ENCODE data around the gene KCNJ11. TPM values are rescaled to one million over a fixed set of nuclear protein-coding genes. Genes with fewer than 3 reads are reported as not detected.

The KCNJ11 gene
- total and polyA plus RNA-seq, 2 of the 8 experiments (the other 6 are each of a cell fraction or from before 2014, with no cell fraction given), result 3.8 to 6.3 TPM

- Histone ChIP-seq H3K27me3 (replicated peaks in 1 of 4; ENCODE audit: control insufficient read depth in 3 of 4, extremely low read depth in 1 of 4, insufficient read depth in 3 of 4, low read length in 3 of 4) (peaks cover 0 to 7% (median 0%) of the 10 kb centered on the region in 4 experiments; a peak in 4 of 7 replicates), H4K8ac (ENCODE audit: extremely low read depth, insufficient read depth, low read length) (peak overlapping the region; percentile 29; the same call in 1 of the 2 replicates), H3K9ac (replicated peaks in 1 of 4; ENCODE audit: extremely low read depth in 1 of 4, low read depth in 3 of 4, low read length in 3 of 4) (no peak overlapping the region), H4K91ac (replicated peaks; ENCODE audit: insufficient read length, low read length) (no peak overlapping the region), H3K23me2 (ENCODE audit: low read depth, low read length) (no peaks in the 10 kb centered on the region), H2BK120ac (replicated peaks; ENCODE audit: low read depth, low read length) (no peak overlapping the region), H4K5ac (ENCODE audit: insufficient read length, low read depth, low read length) (no peak overlapping the region), H3K4me1 (replicated peaks in 1 of 4; ENCODE audit: control insufficient read depth in 3 of 4, insufficient read depth in 4 of 4, low read length in 3 of 4) (peaks cover 0 to 12% (median 2%) of the 10 kb centered on the region in 4 experiments; a peak in 3 of 7 replicates), H2AK5ac (ENCODE audit: low read depth, low read length) (peak overlapping the region; percentile 55), H2BK15ac (ENCODE audit: low read length) (no peak overlapping the region), H4K20me1 (replicated peaks in 1 of 2; ENCODE audit: control insufficient read depth in 1 of 2, insufficient read depth in 2 of 2, low read length in 2 of 2) (peaks cover 0 to 3% of the 10 kb centered on the region in 2 experiments), H2BK5ac (ENCODE audit: low read depth, low read length) (0 out of 2 replicates have a peak overlapping the region, but pooled peaks have one; percentile 24), H2AFZ (ENCODE audit: low read length) (no peak overlapping the region), H3K4me2 (ENCODE audit: insufficient read depth in 1 of 2, low read depth in 2 of 2, low read length in 2 of 2) (no peak overlapping the region; a peak in 1 of 4 replicates), H2BK20ac (ENCODE audit: low read length) (no peak overlapping the region), H3K36me3 (ENCODE audit: control insufficient read depth in 2 of 4, insufficient read depth in 4 of 4, low read length in 3 of 4) (no peaks in the 10 kb centered on the region), H3K4me3 (ENCODE audit: extremely low read depth in 1 of 4, insufficient read depth in 2 of 4, low read depth in 3 of 4, low read length in 4 of 4) (no peak overlapping the region), H3K14ac (ENCODE audit: insufficient read length) (no peak overlapping the region), H3K79me2 (ENCODE audit: control insufficient read depth in 1 of 2, insufficient read depth in 2 of 2, low read length in 2 of 2) (no peaks in the 10 kb centered on the region), H3K79me1 (ENCODE audit: low read depth, low read length) (no peaks in the 10 kb centered on the region; the same call in 1 of the 2 replicates), H3K18ac (ENCODE audit: extremely low read depth, low read length) (no peak overlapping the region), H3K4ac (replicated peaks; ENCODE audit: insufficient read length, low read depth, low read length) (no peak overlapping the region), H3K27ac (ENCODE audit: low read depth, low read length) (no peak overlapping the region), H3K23ac (ENCODE audit: insufficient read length) (no peak overlapping the region), H3K9me3 (ENCODE audit: insufficient read depth in 2 of 2, low read depth in 1 of 2, low read length in 1 of 2) (no peaks in the 10 kb centered on the region), H2BK12ac (ENCODE audit: low read depth, low read length) (peak overlapping the region; percentile 80; the same call in 1 of the 2 replicates), H3K56ac (replicated peaks; ENCODE audit: insufficient read length, low read depth, low read length) (no peak overlapping the region)
- no peak for TF ChIP-seq HDAC2 (IDR thresholded peaks at IDR 0.05; ENCODE audit: borderline replicate concordance in 1 of 2, low read depth in 2 of 2, low read length in 2 of 2)
- TF ChIP-seq RAD21 (IDR thresholded peaks at IDR 0.05 in 1 of 2, conservative IDR thresholded peaks at IDR 0.05 in 1 of 2; ENCODE audit: low read depth in 2 of 2, low read length in 2 of 2), result no peak
- TF ChIP-seq CHD2 (IDR thresholded peaks at IDR 0.05; ENCODE audit: low read length), result no peak
- no peak for TF ChIP-seq SIRT6 (IDR thresholded peaks at IDR 0.05; ENCODE audit: low read length)
- no peak for TF ChIP-seq SAP30 (IDR thresholded peaks at IDR 0.05; ENCODE audit: insufficient read depth, insufficient replicate concordance, low read length)
- no peak for TF ChIP-seq CTBP2 (IDR thresholded peaks at IDR 0.05; ENCODE audit: borderline replicate concordance, insufficient read depth, insufficient read length, low read length)
- TF ChIP-seq TCF12 (IDR thresholded peaks at IDR 0.05; ENCODE audit: low read depth, low read length), result no peak
- no peak for FAIRE-seq
- no peak for DNase-seq (ENCODE audit: low read depth in 1 of 2, low spot score in 2 of 2)
- 93% methylated on average over 20 of the region's 20 CpGs; no CpG with 5 or more reads in 1 of the 2 experiments for WGBS, 2 experiments (ENCODE audit: extremely low coverage in 1 of 2, insufficient coverage in 1 of 2, insufficient read length in 1 of 2, insufficient replicate concordance in 2 of 2, low coverage in 1 of 2, low lambda C conversion rate in 2 of 2, missing lambda C conversion rate in 1 of 2)
- CTCF ChIA-PET (ENCODE audit: partially characterized antibody), result interaction anchor here (0.7 to 38.8 kb wide), 9 partner anchors 8 to 184 kb away, joined by 3 to 1414 read pairs (median 5); partner anchors contain the start of gene ABCC8
- POLR2A ChIA-PET (ENCODE audit: partially characterized antibody), result no interaction called here
Measured at GRCh38 chr11:17387811-17388210, 648 bp downstream of the KCNJ11 start.
